GM12865 (cell line): ENCODE results near the gene MEGF11.
"Not testable (repeated sequence)": the region's sequence is repeated elsewhere in the genome, so short reads cannot be mapped to it uniquely, and the experiment has no call there.

ENCODE experiments used
- DNase-seq: peaks from one replicate; pipeline ENCODE4 v3.0.0; 2010; ENCODE audit warnings: low read depth
- H3K4me3 ChIP-seq: 2 replicates; pipeline ENCODE4 v1.5.1; 2011; ENCODE audit warnings: mild to moderate bottlenecking, low read depth, low read length, control low read depth
- CTCF ChIP-seq: IDR thresholded peaks from 2 replicates; pipeline ENCODE4 v1.5.1; 2011; ENCODE audit warnings: low read length, control low read depth, low read depth, inconsistent platforms; ENCODE audit not compliant: insufficient read depth; ENCODE audit errors: missing control alignments

MEGF11 gene

GRCh38 chr15:65978110-65978509, 275.4 kb downstream of the MEGF11 start:
- TF ChIP-seq CTCF, result no peak
- no peak for DNase-seq
- no peak overlapping the region for H3K4me3 ChIP-seq

DNA sequence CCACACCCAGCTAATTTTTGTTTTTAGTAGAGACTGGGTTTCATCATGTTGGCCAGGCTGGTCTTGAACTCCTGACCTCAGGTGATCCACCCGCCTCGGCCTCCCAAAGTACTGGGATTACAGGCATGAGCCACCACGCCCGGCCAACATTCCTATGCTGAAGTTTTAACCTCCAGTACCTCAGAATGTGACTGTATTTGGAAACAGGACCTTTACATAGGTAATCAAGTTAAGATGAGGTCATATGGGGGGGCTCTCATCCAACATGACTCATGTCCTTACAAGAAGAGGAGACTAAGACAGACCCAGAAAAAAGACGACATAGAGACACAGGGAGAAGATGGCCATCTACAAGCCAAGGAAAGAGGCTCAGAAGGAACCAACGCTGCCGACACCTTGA, 277.4 kb downstream of the MEGF11 start:
- H3K4me3 ChIP-seq, DNase-seq: not testable (repeated sequence)

DNA sequence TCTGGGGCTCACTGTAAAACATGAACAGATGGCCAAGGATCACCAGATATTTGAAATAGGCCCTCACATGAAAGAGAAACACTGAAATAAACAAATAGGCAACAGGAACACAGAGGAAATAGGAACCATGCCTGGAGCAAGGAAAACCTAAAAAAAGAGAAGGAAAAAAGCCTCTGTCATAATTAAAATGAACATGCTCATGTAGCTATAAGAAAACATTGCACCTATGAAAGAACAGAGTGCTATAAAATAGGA, 281.9 kb downstream of the MEGF11 start:
- no peak overlapping the region for H3K4me3 ChIP-seq
- DNase-seq, result no peak
- no peak for TF ChIP-seq CTCF

GRCh38 chr15:65970937-65971740, 282.4 kb downstream of the MEGF11 start:
- no peak overlapping the region for H3K4me3 ChIP-seq
- no peak for TF ChIP-seq CTCF
- no peak for DNase-seq

GRCh38 chr15:65969865-65970816, 283.4 kb downstream of the MEGF11 start:
- DNase-seq, result no peak

GRCh38 chr15:65968511-65968910, 285.0 kb downstream of the MEGF11 start:
- TF ChIP-seq CTCF, result no peak
- DNase-seq, result no peak
- H3K4me3 ChIP-seq, result no peak overlapping the region

More at GRCh38 chr15:65969865-65970816, 283.4 kb downstream of the MEGF11 start:
- H3K4me3 ChIP-seq, result no peak overlapping the region
- no peak for TF ChIP-seq CTCF

DNA sequence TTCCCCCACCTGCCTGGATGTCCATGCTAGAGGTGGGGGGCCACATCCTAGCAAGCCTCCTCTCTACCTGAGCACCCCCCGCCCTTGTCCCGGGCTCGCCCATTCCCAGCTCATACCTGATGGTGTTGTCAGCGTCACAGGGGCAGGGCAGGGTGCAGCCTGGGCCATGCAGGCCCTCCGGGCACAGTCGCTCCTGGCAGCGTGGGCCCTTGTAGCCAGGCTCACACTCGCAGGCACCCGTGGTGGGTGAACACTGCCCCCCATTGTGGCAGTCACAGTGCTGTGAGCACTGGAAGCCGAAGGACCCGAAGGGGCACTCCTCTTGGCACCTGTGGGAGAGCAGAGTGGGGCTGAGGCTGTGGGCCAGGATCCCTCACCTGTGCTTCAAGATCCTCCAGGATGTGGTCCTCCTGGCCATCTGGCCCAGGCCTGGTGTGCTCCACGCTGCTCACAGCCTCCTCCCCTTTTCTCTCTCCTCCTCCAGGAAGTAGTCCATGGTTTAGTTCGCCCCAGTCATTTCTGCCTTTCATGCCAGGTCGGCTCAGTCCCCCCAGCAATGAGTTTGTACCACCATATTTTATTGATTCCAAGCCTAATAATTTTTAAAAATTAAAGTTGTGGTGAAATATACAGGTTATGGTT, 288.6 kb downstream of the MEGF11 start:
- TF ChIP-seq CTCF, result no peak
- no peak for DNase-seq
- no peak overlapping the region for H3K4me3 ChIP-seq
